Activated CD8-positive, alpha-beta memory T cell treated with anti-CD3 and anti-CD28 coated beads, Interleukin-2, amount 10 ng/mL, durations not matched to agents 7 days and 5 days (primary cell): ENCODE measurements around the gene TFDP2. TPM values are rescaled to one million over a fixed set of nuclear protein-coding genes. Genes with fewer than 3 reads are reported as not detected.

Source experiments
- ATAC-seq: fragments of 150-1000 bp; cut with Tn5 transposase; one replicate; pipeline ENCODE4 v1.10.0; 2021; ENCODE audit warnings: moderate library complexity
- CTCF ChIA-PET: fragments of 350-600 bp; sonication (Branson Sonifier 250); formaldehyde crosslinking; loops from one replicate; lab custom pipeline; 2021; ENCODE audit warnings: antibody characterized with exemption; lab: Charles Lee
- DNase-seq: peaks from one replicate; pipeline ENCODE4 v3.0.0-alpha.2; 2020
- H3K27ac Mint-ChIP-seq: one replicate; pipeline ENCODE4 v1.8.0; 2021; ENCODE audit warnings: mild to moderate bottlenecking, mixed read lengths
- H3K27me3 Mint-ChIP-seq: one replicate; pipeline ENCODE4 v1.8.0; 2021; ENCODE audit warnings: mixed read lengths
- H3K36me3 Mint-ChIP-seq: one replicate; pipeline ENCODE4 v1.8.0; 2021; ENCODE audit warnings: mild to moderate bottlenecking, mixed read lengths
- H3K4me1 Mint-ChIP-seq: one replicate; pipeline ENCODE4 v1.8.0; 2021; ENCODE audit warnings: mixed read lengths
- H3K4me3 Mint-ChIP-seq: one replicate; pipeline ENCODE4 v1.8.0; 2021; ENCODE audit warnings: mild to moderate bottlenecking, moderate library complexity, mixed read lengths
- H3K9me3 Mint-ChIP-seq: one replicate; pipeline ENCODE4 v1.8.0; 2022; ENCODE audit warnings: low read depth, mixed read lengths
- total RNA-seq, 2 experiments: library from RNA; stranded (reverse); gene quantifications; one replicate each; pipeline ENCODE4 v1.2.3, GENCODE V29; 2021

TFDP2 gene
- total RNA-seq, 2 experiments from 2014 or later: 29.0 to 33.7 TPM

GRCh38 chr3:141950572-141951493 lies 198.5 kb downstream of the TFDP2 start:
- no peak overlapping the region for H3K27ac Mint-ChIP-seq
- CTCF ChIA-PET: no interaction called here
- DNase-seq (peak; percentile 15), ATAC-seq (no peak)
- no peak overlapping the region for H3K4me3 Mint-ChIP-seq
- H3K27me3 Mint-ChIP-seq: no peaks in the 10 kb centered on the region
- H3K9me3 Mint-ChIP-seq: no peaks in the 10 kb centered on the region
- peaks cover 2% of the 10 kb centered on the region for H3K36me3 Mint-ChIP-seq
- H3K4me1 Mint-ChIP-seq: peaks cover 5% of the 10 kb centered on the region

- DNase-seq (no peak), ATAC-seq (no peak)
- Mint-ChIP-seq H3K27ac (no peak overlapping the region), H3K4me1 (peaks cover under 1% of the 10 kb centered on the region), H3K4me3 (no peak overlapping the region), H3K9me3 (no peaks in the 10 kb centered on the region), H3K36me3 (peaks cover 2% of the 10 kb centered on the region), H3K27me3 (no peaks in the 10 kb centered on the region)
- CTCF ChIA-PET: no interaction called here
Observed at GRCh38 chr3:141949972-141950371, 199.4 kb downstream of the TFDP2 start.

- no peaks in the 10 kb centered on the region for H3K9me3 Mint-ChIP-seq
- no peaks in the 10 kb centered on the region for H3K27me3 Mint-ChIP-seq
- CTCF ChIA-PET: no interaction called here
- DNase-seq (peak; percentile 5), ATAC-seq (no peak)
- H3K27ac Mint-ChIP-seq: no peak overlapping the region
- no peaks in the 10 kb centered on the region for H3K4me1 Mint-ChIP-seq
- H3K36me3 Mint-ChIP-seq: peaks cover 2% of the 10 kb centered on the region
- H3K4me3 Mint-ChIP-seq: no peak overlapping the region
Observed at GRCh38 chr3:141949399-141949798, 199.9 kb downstream of the TFDP2 start.

GRCh38 chr3:141945726-141946485 lies 203.4 kb downstream of the TFDP2 start:
- ATAC-seq: no peak

GRCh38 chr3:141942006-141942405 lies 207.3 kb downstream of the TFDP2 start:
- ATAC-seq (no peak), DNase-seq (no peak)
- no peak overlapping the region for H3K4me3 Mint-ChIP-seq
- no peaks in the 10 kb centered on the region for H3K27me3 Mint-ChIP-seq
- no peak overlapping the region for H3K27ac Mint-ChIP-seq
- H3K4me1 Mint-ChIP-seq: peaks cover 3% of the 10 kb centered on the region
- no peaks in the 10 kb centered on the region for H3K36me3 Mint-ChIP-seq
- no peaks in the 10 kb centered on the region for H3K9me3 Mint-ChIP-seq
- CTCF ChIA-PET: interaction anchor here (0.6 kb wide), 1 partner anchor 204 kb away, joined by 3 read pairs; the partner anchor contains the start of gene RNF7

More at GRCh38 chr3:141945726-141946485, 203.4 kb downstream of the TFDP2 start:
- DNase-seq: no peak
- no peak overlapping the region for H3K27ac Mint-ChIP-seq
- H3K4me1 Mint-ChIP-seq: no peaks in the 10 kb centered on the region
- no peaks in the 10 kb centered on the region for H3K36me3 Mint-ChIP-seq
- CTCF ChIA-PET: interaction anchor here (0.5 to 1.3 kb wide), 2 partner anchors 32 to 335 kb away, joined by 3 read pairs; no protein-coding TSS in a partner anchor
- no peaks in the 10 kb centered on the region for H3K27me3 Mint-ChIP-seq
- no peaks in the 10 kb centered on the region for H3K9me3 Mint-ChIP-seq
- no peak overlapping the region for H3K4me3 Mint-ChIP-seq

- DNase-seq (no peak), ATAC-seq (no peak)
- no peak overlapping the region for H3K4me3 Mint-ChIP-seq
- H3K27me3 Mint-ChIP-seq: no peaks in the 10 kb centered on the region
- no peak overlapping the region for H3K27ac Mint-ChIP-seq
- peaks cover 3% of the 10 kb centered on the region for H3K4me1 Mint-ChIP-seq
- H3K36me3 Mint-ChIP-seq: no peaks in the 10 kb centered on the region
- CTCF ChIA-PET: no interaction called here
- no peaks in the 10 kb centered on the region for H3K9me3 Mint-ChIP-seq
Observed at GRCh38 chr3:141941093-141941492, 208.3 kb downstream of the TFDP2 start.

- no peaks in the 10 kb centered on the region for H3K36me3 Mint-ChIP-seq
- H3K9me3 Mint-ChIP-seq: no peaks in the 10 kb centered on the region
- H3K27ac Mint-ChIP-seq: no peak overlapping the region
- DNase-seq (no peak), ATAC-seq (no peak)
- peaks cover 3% of the 10 kb centered on the region for H3K4me1 Mint-ChIP-seq
- H3K27me3 Mint-ChIP-seq: no peaks in the 10 kb centered on the region
- CTCF ChIA-PET: no interaction called here
- H3K4me3 Mint-ChIP-seq: no peak overlapping the region
Observed at GRCh38 chr3:141940194-141940776, 209.1 kb downstream of the TFDP2 start.

- CTCF ChIA-PET: no interaction called here
- H3K9me3 Mint-ChIP-seq: no peaks in the 10 kb centered on the region
Observed at GRCh38 chr3:141939759-141940158, 209.6 kb downstream of the TFDP2 start.

GRCh38 chr3:141938011-141938500 lies 211.3 kb downstream of the TFDP2 start:
- H3K27me3 Mint-ChIP-seq: no peaks in the 10 kb centered on the region
- ATAC-seq (no peak), DNase-seq (no peak)
- peaks cover 3% of the 10 kb centered on the region for H3K4me1 Mint-ChIP-seq
- H3K4me3 Mint-ChIP-seq: no peak overlapping the region
- no peaks in the 10 kb centered on the region for H3K36me3 Mint-ChIP-seq
- H3K9me3 Mint-ChIP-seq: no peaks in the 10 kb centered on the region
- H3K27ac Mint-ChIP-seq: no peak overlapping the region
- CTCF ChIA-PET: no interaction called here

More at GRCh38 chr3:141939759-141940158, 209.6 kb downstream of the TFDP2 start:
- H3K27me3 Mint-ChIP-seq: no peaks in the 10 kb centered on the region
- DNase-seq (no peak), ATAC-seq (no peak)
- no peak overlapping the region for H3K27ac Mint-ChIP-seq
- H3K4me1 Mint-ChIP-seq: peaks cover 3% of the 10 kb centered on the region
- H3K36me3 Mint-ChIP-seq: no peaks in the 10 kb centered on the region
- H3K4me3 Mint-ChIP-seq: no peak overlapping the region

- Mint-ChIP-seq H3K27me3 (no peaks in the 10 kb centered on the region), H3K27ac (no peak overlapping the region), H3K4me1 (no peaks in the 10 kb centered on the region), H3K36me3 (no peaks in the 10 kb centered on the region), H3K9me3 (no peaks in the 10 kb centered on the region), H3K4me3 (no peak overlapping the region)
- DNase-seq (no peak), ATAC-seq (no peak)
- CTCF ChIA-PET: no interaction called here
Observed at GRCh38 chr3:141934354-141934753, 215.0 kb downstream of the TFDP2 start.

- no peaks in the 10 kb centered on the region for H3K9me3 Mint-ChIP-seq
- no peaks in the 10 kb centered on the region for H3K4me1 Mint-ChIP-seq
- CTCF ChIA-PET: no interaction called here
- no peaks in the 10 kb centered on the region for H3K36me3 Mint-ChIP-seq
- H3K4me3 Mint-ChIP-seq: no peak overlapping the region
- H3K27me3 Mint-ChIP-seq: no peaks in the 10 kb centered on the region
- ATAC-seq: no peak
- DNase-seq: no peak
- no peak overlapping the region for H3K27ac Mint-ChIP-seq
Observed at GRCh38 chr3:141933421-141934300, 215.7 kb downstream of the TFDP2 start.

GRCh38 chr3:141930801-141931200 lies 218.5 kb downstream of the TFDP2 start:
- ATAC-seq (peak; percentile 20), DNase-seq (peak; percentile 33)
- no peaks in the 10 kb centered on the region for H3K27me3 Mint-ChIP-seq
- no peak overlapping the region for H3K4me3 Mint-ChIP-seq
- H3K27ac Mint-ChIP-seq: no peak overlapping the region
- no peaks in the 10 kb centered on the region for H3K4me1 Mint-ChIP-seq
- H3K36me3 Mint-ChIP-seq: peaks cover 12% of the 10 kb centered on the region
- CTCF ChIA-PET: interaction anchor here (0.6 kb wide), 1 partner anchor 28 kb away, joined by 3 read pairs; no protein-coding TSS in a partner anchor
- no peaks in the 10 kb centered on the region for H3K9me3 Mint-ChIP-seq
